HepG2 (cell line): ENCODE measurements around the gene BCL2L1. TPM values are rescaled to one million over a fixed set of nuclear protein-coding genes. Genes with fewer than 3 reads are reported as not detected.

Experiments used
- ASH2L ChIP-seq: fragments of 300-600, 200-600 bp; sonication (generic); IDR thresholded peaks from 2 replicates; pipeline ENCODE4 v1.7.0; 2017; ENCODE audit warnings: low read depth, mild to moderate bottlenecking, moderate library complexity, mixed read lengths, low read length; ENCODE audit not compliant: insufficient read length
- CSRNP2 ChIP-seq: sonication (generic); formaldehyde crosslinking; conservative IDR thresholded peaks from 2 replicates; pipeline ENCODE4 v1.8.0; 2022; ENCODE audit warnings: low read depth, missing genetic modification reagents
- ETS1 ChIP-seq: sonication (generic); formaldehyde crosslinking; IDR thresholded peaks from 2 replicates; pipeline ENCODE4 v1.4.0; 2020; ENCODE audit warnings: missing genetic modification reagents
- KDM5A ChIP-seq: fragments of 200-600 bp; sonication (generic); IDR thresholded peaks from 2 replicates; pipeline ENCODE4 v1.7.0; 2018; ENCODE audit warnings: antibody characterized with exemption, mild to moderate bottlenecking, low read length, borderline replicate concordance
- MAFF ChIP-seq: IDR thresholded peaks from 2 replicates; pipeline ENCODE4 v1.6.1; 2011; ENCODE audit warnings: low read depth, low read length, improper control_type of control experiment
- PAF1 ChIP-seq: IDR thresholded peaks from 2 replicates; pipeline ENCODE4 v1.6.1; 2016; ENCODE audit warnings: missing genetic modification reagents, missing compliant biosample characterization
- SSRP1 ChIP-seq: IDR thresholded peaks from 2 replicates; pipeline ENCODE4 v1.6.1; 2016; ENCODE audit warnings: control low read depth
- ZBTB37 ChIP-seq: sonication (generic); formaldehyde crosslinking; IDR thresholded peaks from 2 replicates; pipeline ENCODE4 v1.4.0; 2020; ENCODE audit warnings: mild to moderate bottlenecking, missing genetic modification reagents
- ZNF12 ChIP-seq: sonication (generic); formaldehyde crosslinking; IDR thresholded peaks from 2 replicates; pipeline ENCODE4 v1.5.0; 2020; ENCODE audit warnings: missing genetic modification reagents
- ZNF20 ChIP-seq: sonication (generic); formaldehyde crosslinking; IDR thresholded peaks from 2 replicates; pipeline ENCODE4 v1.4.0; 2020; ENCODE audit warnings: mild to moderate bottlenecking, moderate library complexity, missing genetic modification reagents
- ZNF260 ChIP-seq: sonication (generic); formaldehyde crosslinking; IDR thresholded peaks from 2 replicates; pipeline ENCODE4 v1.4.0; 2020; ENCODE audit warnings: missing genetic modification reagents, low read depth, mild to moderate bottlenecking, borderline replicate concordance
- ZNF414 ChIP-seq: sonication (generic); formaldehyde crosslinking; IDR thresholded peaks from 2 replicates; pipeline ENCODE4 v1.5.0; 2020; ENCODE audit warnings: missing genetic modification reagents
- ZNF567 ChIP-seq: sonication (generic); formaldehyde crosslinking; IDR thresholded peaks from 2 replicates; pipeline ENCODE4 v1.8.1; 2023; ENCODE audit warnings: mild to moderate bottlenecking, missing genetic modification reagents, borderline replicate concordance
- ZNF576 ChIP-seq: sonication (generic); formaldehyde crosslinking; IDR thresholded peaks from 2 replicates; pipeline ENCODE4 v1.4.0; 2020; ENCODE audit warnings: mild to moderate bottlenecking, missing genetic modification reagents
- ZNF646 ChIP-seq: sonication (generic); formaldehyde crosslinking; IDR thresholded peaks from 2 replicates; pipeline ENCODE4 v1.9.0; 2021; ENCODE audit warnings: mild to moderate bottlenecking, missing genetic modification reagents
- ZNF883 ChIP-seq: sonication (generic); formaldehyde crosslinking; IDR thresholded peaks from 2 replicates; pipeline ENCODE4 v1.5.1; 2020; ENCODE audit warnings: mild to moderate bottlenecking, missing genetic modification reagents; ENCODE audit errors: not compliant biosample characterization
- polyA plus RNA-seq, 8 experiments: library from polyadenylated mRNA; depleted of rRNA in 3 of 8; stranded (reverse) in 7 of 8; unstranded in 1 of 8; fragments of >200 nt; fragmentation: Illumina TruSeq in 4 of 8; extraction: Trizol in 4 of 8; gene quantifications; 2 replicates each; pipeline versions ENCODE4 v1.2.1 to v1.2.3, GENCODE V29; 2011 to 2016; ENCODE audit warnings: low read depth in 4 of 8, missing spikeins in 1 of 8, mixed read lengths in 1 of 8; ENCODE audit not compliant: insufficient read depth in 1 of 8
- total RNA-seq, 5 experiments: library from RNA; depleted of rRNA; stranded (reverse); fragments of >200 nt; fragmentation: Illumina TruSeq; extraction: Trizol; gene quantifications; 2 replicates each; pipeline ENCODE4 v1.2.3, GENCODE V29; 2016; ENCODE audit warnings: low read depth in 1 of 5

BCL2L1 gene
- total and polyA plus RNA-seq, 2 of the 13 experiments (the other 11 are each of a cell fraction or from before 2014, with no cell fraction given) = 164 to 258 TPM

- TF ChIP-seq ZNF646 (CRISPR knock-in tag) = 0 out of 2 replicates have a peak, but pooled peaks have one; percentile 11
- TF ChIP-seq SSRP1 = peak; percentile 94
- no peak for TF ChIP-seq ETS1 (CRISPR knock-in tag)
- TF ChIP-seq ZNF576 (CRISPR knock-in tag) = no peak
- TF ChIP-seq ASH2L = no peak
- TF ChIP-seq ZNF567 (CRISPR knock-in tag) = no peak
- no peak for TF ChIP-seq ZNF883
- TF ChIP-seq PAF1 (CRISPR knock-in tag) = no peak
- TF ChIP-seq ZNF20 = no peak
- no peak for TF ChIP-seq ZNF12 (CRISPR knock-in tag)
- 0 out of 2 replicates have a peak, but pooled peaks have one; percentile 13 for TF ChIP-seq ZNF414 (CRISPR knock-in tag)
- TF ChIP-seq KDM5A = no peak
- TF ChIP-seq ZBTB37 (CRISPR knock-in tag) = no peak; the same call in 1 of the 2 replicates
- TF ChIP-seq CSRNP2 (CRISPR knock-in tag) = no peak
- no peak for TF ChIP-seq ZNF260 (CRISPR knock-in tag)
- TF ChIP-seq MAFF = no peak
Measured at GRCh38 chr20:31662372-31662854, 60.3 kb downstream of the BCL2L1 start (continued).
